Left lung (tissue), 10 donors: ENCODE results near the gene CDC6. TPM values are rescaled to one million over a fixed set of nuclear protein-coding genes. Genes with fewer than 3 reads are reported as not detected.
A peak's percentile ranks its signal among the peaks of the same experiment; 100 is the strongest.

Experiments
- ATAC-seq: fragments of 200-7000 bp; cut with Tn5 transposase; one replicate; pipeline ENCODE4 v1.9.1; 2020; ENCODE audit warnings: moderate library complexity
- DNase-seq, 4 donors: peaks; one replicate each; pipeline ENCODE4 v3.0.0-alpha.2; 2013 to 2020
- H3K27ac ChIP-seq, 2 donors: fragments of 200-600 bp; sonication (generic) in 1 of 2; one replicate each; pipeline versions ENCODE4 v1.5.0 to v1.8.0; 2020 to 2021
- H3K27me3 ChIP-seq, 2 donors: fragments of 200-600 bp; sonication (generic) in 1 of 2; one replicate each; pipeline versions ENCODE4 v1.5.0 to v1.8.0; 2020 to 2021
- H3K36me3 ChIP-seq, 2 donors: fragments of 200-600 bp; sonication (generic) in 1 of 2; one replicate each; pipeline versions ENCODE4 v1.5.0 to v1.8.0; 2020 to 2021
- H3K4me1 ChIP-seq, 2 donors: fragments of 200-600 bp; one replicate each; pipeline ENCODE4 v1.8.0; 2021
- H3K4me3 ChIP-seq, 2 donors: fragments of 200-600 bp; sonication (generic) in 1 of 2; one replicate each; pipeline versions ENCODE4 v1.5.0 to v1.8.0; 2020 to 2021; ENCODE audit warnings: mild to moderate bottlenecking in 1 of 2
- H3K9me3 ChIP-seq, 2 donors: fragments of 200-600 bp; sonication (generic) in 1 of 2; one replicate each; pipeline versions ENCODE4 v1.5.0 to v1.8.0; 2020 to 2021
- intact Hi-C, 2 donors: fragments of 100-400 bp; cut with DNase I; formaldehyde crosslinking; loops; one replicate each; pipeline versions ENCODE4 v1.11.2 to v1.14.2; 2022
- polyA plus RNA-seq, 6 donors: library from polyadenylated mRNA; unstranded; fragments of 120-200 nt; gene quantifications; one replicate each; pipeline ENCODE4 v1.2.1, GENCODE V29; 2013; ENCODE audit not compliant: insufficient read length in 6 of 6
- total RNA-seq, 2 donors: library from RNA; stranded (reverse); fragmentation: NEBNext Ultra II Directional; extraction: Animal tissue kit (Norgen Biotek cat#: 25700); gene quantifications; one replicate each; pipeline ENCODE4 v1.2.1, GENCODE V29; 2021
- TF ChIP-seq, protein P1 (sequence below), 2 donors: fragments of 200-600 bp; sonication (generic) in 1 of 2; IDR thresholded peaks; one replicate each; pipeline versions ENCODE4 v1.5.0 to v1.8.0; 2021; ENCODE audit warnings: antibody characterized with exemption in 2 of 2
- donor health status: DM: no; HTN: yes; CAD: no.
- donor health status: DM: no; HTN: no; CAD: no.

CDC6 gene
- total and polyA plus RNA-seq, 8 donors = 12.8 to 25.9 (median 20.3) TPM

- peak overlapping the region; percentile 90 to 100 for H3K27ac ChIP-seq
- no peaks in the 10 kb centered on the region for H3K9me3 ChIP-seq
- DNase-seq = peak; percentile 80 to 92 (median 90)
- ATAC-seq = peak; percentile 21
- intact Hi-C loops = no loop called here
- H3K36me3 ChIP-seq = no peaks in the 10 kb centered on the region
- peaks cover 74 to 94% of the 10 kb centered on the region in 2 donors for H3K4me1 ChIP-seq
- TF ChIP-seq, protein P1, sequence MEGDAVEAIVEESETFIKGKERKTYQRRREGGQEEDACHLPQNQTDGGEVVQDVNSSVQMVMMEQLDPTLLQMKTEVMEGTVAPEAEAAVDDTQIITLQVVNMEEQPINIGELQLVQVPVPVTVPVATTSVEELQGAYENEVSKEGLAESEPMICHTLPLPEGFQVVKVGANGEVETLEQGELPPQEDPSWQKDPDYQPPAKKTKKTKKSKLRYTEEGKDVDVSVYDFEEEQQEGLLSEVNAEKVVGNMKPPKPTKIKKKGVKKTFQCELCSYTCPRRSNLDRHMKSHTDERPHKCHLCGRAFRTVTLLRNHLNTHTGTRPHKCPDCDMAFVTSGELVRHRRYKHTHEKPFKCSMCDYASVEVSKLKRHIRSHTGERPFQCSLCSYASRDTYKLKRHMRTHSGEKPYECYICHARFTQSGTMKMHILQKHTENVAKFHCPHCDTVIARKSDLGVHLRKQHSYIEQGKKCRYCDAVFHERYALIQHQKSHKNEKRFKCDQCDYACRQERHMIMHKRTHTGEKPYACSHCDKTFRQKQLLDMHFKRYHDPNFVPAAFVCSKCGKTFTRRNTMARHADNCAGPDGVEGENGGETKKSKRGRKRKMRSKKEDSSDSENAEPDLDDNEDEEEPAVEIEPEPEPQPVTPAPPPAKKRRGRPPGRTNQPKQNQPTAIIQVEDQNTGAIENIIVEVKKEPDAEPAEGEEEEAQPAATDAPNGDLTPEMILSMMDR (IDR thresholded peaks at IDR 0.05) = no peak
- peak overlapping the region; percentile 22 to 100 for H3K4me3 ChIP-seq
- no peaks in the 10 kb centered on the region for H3K27me3 ChIP-seq
Measured at GRCh38 chr17:40322358-40323315, 35.0 kb downstream of the CDC6 start.

- DNase-seq = peak in 2 of 4 donors; percentile 64 to 67
- Histone ChIP-seq H3K36me3 (no peaks in the 10 kb centered on the region), H3K4me3 (peak overlapping the region in 1 of 2 donors; percentile 100), H3K4me1 (peaks cover 80 to 99% of the 10 kb centered on the region in 2 donors), H3K9me3 (no peaks in the 10 kb centered on the region), H3K27me3 (no peaks in the 10 kb centered on the region), H3K27ac (peak overlapping the region; percentile 90 to 100)
- TF ChIP-seq, protein P1 (IDR thresholded peaks at IDR 0.05) = no peak
- intact Hi-C loops = no loop called here
- ATAC-seq = peak; percentile 6
Measured at GRCh38 chr17:40323391-40324381, 36.0 kb downstream of the CDC6 start.

GRCh38 chr17:40325156-40326013 is 37.7 kb downstream of the CDC6 start:
- H3K27ac ChIP-seq = peak overlapping the region; percentile 90 to 100
- ATAC-seq = no peak
- DNase-seq = peak in 1 of 4 donors; percentile 38

More at GRCh38 chr17:40325156-40326013, 37.7 kb downstream of the CDC6 start:
- Histone ChIP-seq H3K4me1 (peaks cover 85 to 99% of the 10 kb centered on the region in 2 donors), H3K4me3 (no peak overlapping the region), H3K9me3 (no peaks in the 10 kb centered on the region), H3K27me3 (no peaks in the 10 kb centered on the region), H3K36me3 (no peaks in the 10 kb centered on the region)
- TF ChIP-seq, protein P1 (IDR thresholded peaks at IDR 0.05) = no peak
- intact Hi-C loops = no loop called here
